ENCODE measurements around the gene PCDH1. TPM values are rescaled to one million over a fixed set of nuclear protein-coding genes. Genes with fewer than 3 reads are reported as not detected.

Gene PCDH1
- total and polyA plus RNA-seq, 2 of the 8 experiments (the other 6 are each of a cell fraction or from before 2014, with no cell fraction given): 101 to 102 TPM

DNA sequence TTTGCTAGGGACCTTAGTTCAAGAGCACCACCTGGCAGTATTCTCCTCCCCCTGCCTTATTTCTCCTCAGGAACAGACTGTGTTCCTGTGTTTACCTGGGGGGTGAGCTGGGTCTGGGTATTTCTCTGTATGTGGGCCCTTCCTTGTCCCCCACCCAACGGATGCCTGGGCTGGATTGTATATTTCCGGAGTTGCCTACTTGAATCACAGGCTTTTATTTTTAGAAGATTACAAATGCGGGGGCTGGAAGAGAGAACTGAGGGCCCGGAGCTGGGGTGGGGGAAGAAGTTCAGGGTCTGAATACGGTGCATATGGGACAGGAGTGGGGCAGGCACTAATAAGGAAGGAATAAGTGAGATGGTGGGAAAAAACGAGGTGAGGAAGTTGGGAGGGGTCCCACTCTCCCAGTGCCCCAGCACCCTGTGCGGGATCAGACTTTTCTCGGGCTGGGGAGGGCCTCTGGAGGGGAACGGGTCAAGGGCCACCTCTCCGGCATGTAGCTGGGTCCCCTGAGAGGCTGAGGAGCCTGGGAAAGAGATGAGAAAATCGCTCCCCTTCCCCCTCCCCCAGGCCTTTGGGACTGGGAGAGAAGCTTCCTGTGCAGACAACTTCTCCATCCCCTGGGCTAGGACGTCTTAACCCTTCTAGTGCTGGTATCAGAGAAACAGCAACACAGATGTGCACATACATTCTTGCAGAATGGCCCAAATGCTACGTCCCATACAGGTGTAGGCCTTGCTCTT is 42.1 kb downstream of the PCDH1 start (continued):
- TF ChIP-seq CTCF (IDR thresholded peaks at IDR 0.05; ENCODE audit: control extremely low read depth in 1 of 3, insufficient read depth in 1 of 3, low read depth in 1 of 3, low read length in 3 of 3) (no peak), SIN3A (conservative IDR thresholded peaks at IDR 0.05 in 1 of 2, IDR thresholded peaks at IDR 0.05 in 1 of 2; ENCODE audit: low read depth in 1 of 2, low read length in 2 of 2) (no peak)

All from H1 (cell line).